Tibial nerve (tissue), 3 donors: ENCODE results near the gene UBD.

ENCODE experiments used
- CTCF ChIP-seq, 5 experiments: fragments of 200-600 bp in 3 of 5; fragments of 450-650 bp in 2 of 5; sonication (generic) in 3 of 5; IDR thresholded peaks; one replicate each; pipeline ENCODE4 v1.5.1; 2016 to 2019; ENCODE audit warnings: antibody characterized with exemption in 5 of 5, mild to moderate bottlenecking in 3 of 5, moderate library complexity in 2 of 5
- POLR2A ChIP-seq, 2 donors: fragments of 450-650 bp; IDR thresholded peaks; one replicate each; pipeline ENCODE4 v1.6.1; 2017; ENCODE audit warnings: antibody characterized with exemption in 2 of 2, mild to moderate bottlenecking in 2 of 2, moderate library complexity in 2 of 2

- TF ChIP-seq CTCF (IDR thresholded peaks at IDR 0.05) (no peak), POLR2A (IDR thresholded peaks at IDR 0.05) (no peak)
Observed at GRCh38 chr6:29552512-29553051, 7.0 kb downstream of the UBD start.
